Neuronal stem cell (in vitro differentiated cells): ENCODE data around the gene BAZ2B.

Experiments used
- DNase-seq: peaks from one replicate; pipeline ENCODE4 v3.0.0-alpha.2; 2013; ENCODE audit warnings: low spot score
- H2AFZ ChIP-seq: one replicate; pipeline ENCODE4 v1.6.1; 2013; ENCODE audit warnings: mild to moderate bottlenecking, low read length, inconsistent platforms
- H2AK5ac ChIP-seq: 2 replicates; pipeline ENCODE4 v1.6.1; 2013; ENCODE audit warnings: low read depth, mild to moderate bottlenecking, inconsistent platforms, low read length, moderate library complexity, mixed read lengths
- H2BK120ac ChIP-seq: 2 replicates; pipeline ENCODE4 v1.6.1; 2013; ENCODE audit warnings: low read depth, mild to moderate bottlenecking, inconsistent platforms, low read length, moderate library complexity, mixed read lengths
- H2BK12ac ChIP-seq: one replicate; pipeline ENCODE4 v1.6.1; 2013; ENCODE audit warnings: low read length, inconsistent platforms
- H2BK15ac ChIP-seq: 2 replicates; pipeline ENCODE4 v1.6.1; 2013; ENCODE audit warnings: mild to moderate bottlenecking, low read length, inconsistent platforms, mixed read lengths
- H2BK5ac ChIP-seq: one replicate; pipeline ENCODE4 v1.6.1; 2013; ENCODE audit warnings: inconsistent platforms, mild to moderate bottlenecking, low read length, moderate library complexity
- H3K14ac ChIP-seq: one replicate; pipeline ENCODE4 v1.6.1; 2013; ENCODE audit warnings: low read length, inconsistent platforms
- H3K18ac ChIP-seq: 2 replicates; pipeline ENCODE4 v1.6.1; 2013; ENCODE audit warnings: low read length, inconsistent platforms
- H3K23ac ChIP-seq: 2 replicates; pipeline ENCODE4 v1.6.1; 2013; ENCODE audit warnings: low read depth, mild to moderate bottlenecking, mixed read lengths, low read length, inconsistent platforms; ENCODE audit not compliant: poor library complexity
- H3K27ac ChIP-seq: replicated peaks from 3 replicates; pipeline ENCODE4 v1.5.1; 2013; ENCODE audit warnings: low read length, inconsistent platforms
- H3K27me3 ChIP-seq, 3 experiments: 2 replicates each; pipeline ENCODE4 v1.6.1; 2013; ENCODE audit warnings: low read length in 3 of 3, mild to moderate bottlenecking in 2 of 3, inconsistent platforms in 1 of 3, low read depth in 1 of 3, mixed read lengths in 1 of 3, moderate library complexity in 1 of 3; ENCODE audit not compliant: control insufficient read depth in 3 of 3, insufficient read depth in 3 of 3
- H3K36me3 ChIP-seq, 2 donors: replicated peaks in 1 of 2; 2 replicates each; pipeline ENCODE4 v1.6.1; 2013; ENCODE audit warnings: low read length in 2 of 2; ENCODE audit not compliant: control insufficient read depth in 2 of 2, insufficient read depth in 2 of 2
- H3K4ac ChIP-seq: 2 replicates; pipeline ENCODE4 v1.6.1; 2013; ENCODE audit warnings: inconsistent platforms, mild to moderate bottlenecking, low read length, moderate library complexity
- H3K4me1 ChIP-seq, 2 donors: 1 replicate in 1 of 2; 2 replicates in 1 of 2; pipeline ENCODE4 v1.6.1; 2013; ENCODE audit warnings: low read length in 2 of 2, low read depth in 1 of 2; ENCODE audit not compliant: control insufficient read depth in 2 of 2, insufficient read depth in 1 of 2
- H3K4me2 ChIP-seq: one replicate; pipeline ENCODE4 v1.6.1; 2013; ENCODE audit warnings: mild to moderate bottlenecking, low read length, inconsistent platforms; ENCODE audit not compliant: insufficient read depth, poor library complexity, severe bottlenecking
- H3K4me3 ChIP-seq, 2 donors: 2 replicates each; pipeline ENCODE4 v1.5.1; 2013; ENCODE audit warnings: low read length in 2 of 2, mild to moderate bottlenecking in 2 of 2, inconsistent platforms in 1 of 2, moderate library complexity in 1 of 2
- H3K79me1 ChIP-seq: one replicate; pipeline ENCODE4 v1.6.1; 2013; ENCODE audit warnings: low read depth, mild to moderate bottlenecking, inconsistent platforms, low read length, moderate library complexity
- H3K9ac ChIP-seq: one replicate; pipeline ENCODE4 v1.6.1; 2013; ENCODE audit warnings: mild to moderate bottlenecking, low read depth, low read length, inconsistent platforms; ENCODE audit not compliant: poor library complexity
- H3K9me3 ChIP-seq, 2 donors: replicated peaks in 1 of 2; 2 replicates each; pipeline versions ENCODE3 to v1.6.1; 2013; ENCODE audit warnings: low read length in 2 of 2, mild to moderate bottlenecking in 2 of 2, inconsistent platforms in 1 of 2, low read depth in 1 of 2, mixed read lengths in 1 of 2, moderate library complexity in 1 of 2; ENCODE audit not compliant: control insufficient read depth in 2 of 2, insufficient read depth in 1 of 2
- H4K8ac ChIP-seq: one replicate; pipeline ENCODE4 v1.6.1; 2013; ENCODE audit warnings: low read depth, mild to moderate bottlenecking, inconsistent platforms, low read length, moderate library complexity
- H4K91ac ChIP-seq: one replicate; pipeline ENCODE4 v1.6.1; 2013; ENCODE audit warnings: low read length, low read depth, mild to moderate bottlenecking, inconsistent platforms; ENCODE audit not compliant: poor library complexity
- WGBS, 2 donors: extraction: QIAGEN DNeasy Blood & Tissue Kit; methylation state at CpG; one replicate each; pipeline ENCODE4 v1.1.7; 2013; ENCODE audit warnings: missing lambda C conversion rate in 2 of 2, mixed read lengths in 1 of 2; ENCODE audit not compliant: insufficient read length in 2 of 2, insufficient replicate concordance in 1 of 2; ENCODE audit errors: extremely low coverage in 2 of 2; 5-methylcytosine and 5-hydroxymethylcytosine counted together

The BAZ2B gene

DNA sequence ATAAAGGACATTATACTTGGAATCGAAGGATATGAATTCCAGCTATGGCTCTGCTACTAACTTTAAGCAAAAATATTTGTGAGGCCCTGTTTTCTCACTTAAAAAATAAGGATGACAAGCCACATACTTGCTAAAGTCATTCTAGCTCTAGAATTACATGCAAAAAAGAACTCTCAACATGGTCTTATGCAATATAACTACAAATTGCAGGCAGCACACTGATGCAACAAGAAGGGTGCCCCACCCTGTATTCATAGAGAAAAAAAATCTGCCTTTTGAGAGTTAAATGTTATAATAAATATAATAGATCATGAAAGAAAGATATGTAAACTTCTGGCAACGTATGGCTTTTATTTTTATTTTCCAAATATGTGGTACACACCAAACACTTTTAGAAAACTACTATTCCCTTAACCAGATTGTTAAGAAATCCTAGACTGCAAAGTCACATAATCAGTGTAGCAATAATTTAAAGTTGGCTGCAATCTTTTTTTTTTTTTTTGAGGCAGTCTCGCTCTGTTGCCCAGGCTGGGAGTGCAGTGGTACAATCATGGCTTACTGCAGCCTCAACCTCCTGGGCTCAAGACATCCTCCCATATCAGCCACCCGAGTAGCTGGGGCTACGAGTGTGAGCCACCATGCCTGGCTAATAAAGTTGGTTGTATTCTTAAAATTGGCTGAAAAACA lies 289.6 kb downstream of the BAZ2B start:
- H2AFZ ChIP-seq = no peak overlapping the region
- H3K27me3 ChIP-seq = no peaks in the 10 kb centered on the region
- no peak overlapping the region for H2BK120ac ChIP-seq
- H3K4me3 ChIP-seq = no peak overlapping the region
- H3K18ac ChIP-seq = no peak overlapping the region
- H3K79me1 ChIP-seq = no peaks in the 10 kb centered on the region
- WGBS, 2 donors = no CpG with 5 or more reads among the region's 5 CpGs
- H3K23ac ChIP-seq = no peak overlapping the region
- H2BK15ac ChIP-seq = no peak overlapping the region
- no peak overlapping the region for H3K14ac ChIP-seq
- H2AK5ac ChIP-seq = no peak overlapping the region
- H3K9me3 ChIP-seq = no peaks in the 10 kb centered on the region
- H3K27ac ChIP-seq = no peak overlapping the region
- no peak overlapping the region for H2BK12ac ChIP-seq
- no peaks in the 10 kb centered on the region for H3K4me1 ChIP-seq
- H3K4me2 ChIP-seq = no peak overlapping the region
- H3K36me3 ChIP-seq = peaks cover 6 to 81% of the 10 kb centered on the region in 2 donors
- no peak overlapping the region for H2BK5ac ChIP-seq
- H4K91ac ChIP-seq = no peak overlapping the region
- DNase-seq = no peak
- no peak overlapping the region for H4K8ac ChIP-seq
- H3K4ac ChIP-seq = no peak overlapping the region
- H3K9ac ChIP-seq = no peak overlapping the region

DNA sequence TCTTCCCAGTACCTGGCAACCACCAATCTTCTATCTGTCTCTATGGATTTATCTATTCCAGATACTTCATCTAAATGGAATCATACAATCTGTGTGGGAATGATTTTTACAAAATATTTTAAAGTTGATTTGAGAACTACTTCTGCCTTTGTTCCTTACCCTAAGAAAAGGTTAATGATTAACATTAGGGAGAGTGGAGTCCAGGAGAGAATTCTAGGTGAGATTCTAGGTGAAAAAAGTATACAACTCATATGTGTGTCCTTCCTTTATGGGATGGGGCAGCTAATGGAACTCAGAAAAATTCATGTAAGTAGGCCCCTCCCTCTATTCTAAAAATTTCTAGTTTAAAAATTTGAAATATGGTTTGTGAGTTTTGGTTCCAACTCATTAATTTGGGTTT lies 293.9 kb downstream of the BAZ2B start:
- Histone ChIP-seq H3K4me1 (no peaks in the 10 kb centered on the region), H3K36me3 (peaks cover 7 to 87% of the 10 kb centered on the region in 2 donors), H3K4me2 (no peak overlapping the region), H3K27me3 (no peaks in the 10 kb centered on the region), H3K9ac (no peak overlapping the region), H4K8ac (no peak overlapping the region), H2BK12ac (no peak overlapping the region), H2AK5ac (no peak overlapping the region), H2AFZ (no peak overlapping the region), H4K91ac (no peak overlapping the region), H3K27ac (no peak overlapping the region), H3K18ac (no peak overlapping the region), H3K14ac (no peak overlapping the region), H3K4ac (no peak overlapping the region), H3K23ac (no peak overlapping the region), H2BK120ac (no peak overlapping the region), H3K4me3 (no peak overlapping the region), H3K79me1 (no peaks in the 10 kb centered on the region), H2BK5ac (no peak overlapping the region), H2BK15ac (no peak overlapping the region), H3K9me3 (no peaks in the 10 kb centered on the region)
- DNase-seq = no peak

- H3K27ac ChIP-seq = no peak overlapping the region
- no peak overlapping the region for H3K14ac ChIP-seq
- WGBS, 2 donors = no CpG with 5 or more reads among the region's 3 CpGs
- H2BK12ac ChIP-seq = no peak overlapping the region
- H2AFZ ChIP-seq = no peak overlapping the region
- no peak overlapping the region for H3K4me3 ChIP-seq
- H3K23ac ChIP-seq = no peak overlapping the region
- no peak overlapping the region for H3K4me2 ChIP-seq
- no peaks in the 10 kb centered on the region for H3K79me1 ChIP-seq
- no peak overlapping the region for H2AK5ac ChIP-seq
- no peak overlapping the region for H4K91ac ChIP-seq
- no peak overlapping the region for H3K9ac ChIP-seq
- H3K27me3 ChIP-seq = no peaks in the 10 kb centered on the region
- no peak overlapping the region for H2BK15ac ChIP-seq
- H3K36me3 ChIP-seq = peaks cover 9 to 75% of the 10 kb centered on the region in 2 donors
- no peak overlapping the region for H2BK120ac ChIP-seq
- H2BK5ac ChIP-seq = no peak overlapping the region
- no peak overlapping the region for H3K4ac ChIP-seq
- H3K4me1 ChIP-seq = no peaks in the 10 kb centered on the region
- peaks cover 0 to 2% of the 10 kb centered on the region in 2 donors for H3K9me3 ChIP-seq
- no peak overlapping the region for H4K8ac ChIP-seq
- no peak overlapping the region for H3K18ac ChIP-seq
- no peak for DNase-seq
These were observed 298.8 kb downstream of the BAZ2B start for GRCh38 chr2:159317392-159318088.

- Histone ChIP-seq H3K36me3 (no peaks in the 10 kb centered on the region), H3K9me3 (peaks cover 0 to 6% of the 10 kb centered on the region in 2 donors), H3K27ac (no peak overlapping the region), H2BK120ac (no peak overlapping the region), H2BK15ac (no peak overlapping the region), H3K4ac (no peak overlapping the region), H3K14ac (no peak overlapping the region), H3K9ac (no peak overlapping the region), H3K4me1 (no peaks in the 10 kb centered on the region), H3K4me3 (no peak overlapping the region), H2AFZ (no peak overlapping the region), H3K18ac (no peak overlapping the region), H2BK12ac (no peak overlapping the region), H3K79me1 (no peaks in the 10 kb centered on the region), H4K91ac (no peak overlapping the region), H3K27me3 (no peaks in the 10 kb centered on the region), H2AK5ac (no peak overlapping the region), H3K23ac (no peak overlapping the region), H3K4me2 (no peak overlapping the region), H2BK5ac (no peak overlapping the region), H4K8ac (no peak overlapping the region)
- DNase-seq = no peak
These were observed 308.4 kb downstream of the BAZ2B start for GRCh38 chr2:159307942-159308341.
